Fibroblast of mammary gland (primary cell): ENCODE data around the gene UBE2F.

Source experiments
- DNase-seq: peaks from one replicate; pipeline ENCODE4 v3.0.0-alpha.2; 2010; ENCODE audit warnings: low read depth
- H3K4me3 ChIP-seq: 2 replicates; pipeline ENCODE4 v1.5.1; 2011; ENCODE audit warnings: low read depth, mild to moderate bottlenecking, low read length, moderate library complexity; ENCODE audit not compliant: control insufficient read depth
- TF ChIP-seq, protein P1 (sequence below): conservative IDR thresholded peaks from 2 replicates; pipeline ENCODE4 v1.5.1; 2011; ENCODE audit warnings: low read depth, low read length, inconsistent platforms; ENCODE audit not compliant: control insufficient read depth, insufficient read depth

Gene UBE2F

DNA sequence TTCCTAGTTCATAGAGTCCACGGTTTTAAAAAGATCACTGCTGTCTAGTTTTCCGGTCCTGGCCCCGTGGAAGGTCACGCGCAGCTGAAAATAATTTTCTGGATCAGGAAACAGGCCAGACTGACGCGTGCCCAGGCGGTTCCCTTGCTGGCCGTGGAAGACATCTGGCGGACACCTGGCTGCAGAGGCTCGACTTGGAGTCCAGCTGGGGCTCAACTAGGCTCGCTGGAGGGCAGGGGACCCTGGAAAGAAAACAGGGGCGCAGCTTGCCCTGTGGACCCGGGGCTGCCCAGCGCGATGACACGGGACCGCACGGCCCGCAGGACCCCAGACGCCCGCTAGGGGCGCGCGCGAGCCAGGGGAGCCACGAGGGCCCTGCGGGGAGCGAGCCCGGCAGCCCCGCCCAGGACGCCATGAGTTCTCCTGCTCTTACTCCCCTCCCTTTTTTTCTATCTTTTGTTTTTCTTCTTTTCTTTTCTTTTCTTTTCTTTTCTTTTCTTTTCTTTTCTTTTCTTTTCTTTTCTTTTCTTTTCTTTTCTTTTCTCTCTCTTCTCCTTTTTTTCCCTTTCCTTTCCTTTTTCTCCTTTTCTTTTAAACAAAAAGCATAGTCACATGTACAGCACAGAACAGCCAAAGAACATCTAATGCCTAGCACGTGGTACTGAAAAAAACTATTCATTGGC, 43.2 kb upstream of the UBE2F start:
- DNase-seq, result peak; percentile 71
- peak overlapping the region; percentile 25 for H3K4me3 ChIP-seq
- TF ChIP-seq, protein P1, sequence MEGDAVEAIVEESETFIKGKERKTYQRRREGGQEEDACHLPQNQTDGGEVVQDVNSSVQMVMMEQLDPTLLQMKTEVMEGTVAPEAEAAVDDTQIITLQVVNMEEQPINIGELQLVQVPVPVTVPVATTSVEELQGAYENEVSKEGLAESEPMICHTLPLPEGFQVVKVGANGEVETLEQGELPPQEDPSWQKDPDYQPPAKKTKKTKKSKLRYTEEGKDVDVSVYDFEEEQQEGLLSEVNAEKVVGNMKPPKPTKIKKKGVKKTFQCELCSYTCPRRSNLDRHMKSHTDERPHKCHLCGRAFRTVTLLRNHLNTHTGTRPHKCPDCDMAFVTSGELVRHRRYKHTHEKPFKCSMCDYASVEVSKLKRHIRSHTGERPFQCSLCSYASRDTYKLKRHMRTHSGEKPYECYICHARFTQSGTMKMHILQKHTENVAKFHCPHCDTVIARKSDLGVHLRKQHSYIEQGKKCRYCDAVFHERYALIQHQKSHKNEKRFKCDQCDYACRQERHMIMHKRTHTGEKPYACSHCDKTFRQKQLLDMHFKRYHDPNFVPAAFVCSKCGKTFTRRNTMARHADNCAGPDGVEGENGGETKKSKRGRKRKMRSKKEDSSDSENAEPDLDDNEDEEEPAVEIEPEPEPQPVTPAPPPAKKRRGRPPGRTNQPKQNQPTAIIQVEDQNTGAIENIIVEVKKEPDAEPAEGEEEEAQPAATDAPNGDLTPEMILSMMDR, result peak; percentile 46

- H3K4me3 ChIP-seq, result no peak overlapping the region
- DNase-seq, result no peak
- TF ChIP-seq, protein P1, result no peak
Observed at GRCh38 chr2:237924164-237924534, 42.7 kb upstream of the UBE2F start.

DNA sequence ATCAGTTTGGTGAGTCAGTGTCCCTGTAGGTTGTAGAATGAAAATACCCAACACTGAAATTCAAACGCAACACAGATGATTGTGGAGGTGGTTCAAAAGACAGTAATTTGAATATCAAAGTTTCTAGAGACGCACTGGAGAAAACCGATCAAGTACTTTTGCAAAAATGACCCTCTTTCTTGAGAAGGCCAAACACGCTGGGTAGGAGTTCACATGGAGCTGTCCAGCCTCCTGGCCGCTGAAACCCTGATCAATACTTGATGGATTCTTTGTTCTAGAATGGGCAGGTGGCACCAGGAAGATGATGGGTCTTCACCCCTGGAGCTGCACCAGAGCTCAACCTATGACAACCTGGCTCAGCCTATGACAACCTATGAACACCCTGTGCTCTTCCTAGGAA, 39.7 kb upstream of the UBE2F start:
- H3K4me3 ChIP-seq, result no peak overlapping the region
- DNase-seq, result no peak
- TF ChIP-seq, protein P1, result no peak

DNA sequence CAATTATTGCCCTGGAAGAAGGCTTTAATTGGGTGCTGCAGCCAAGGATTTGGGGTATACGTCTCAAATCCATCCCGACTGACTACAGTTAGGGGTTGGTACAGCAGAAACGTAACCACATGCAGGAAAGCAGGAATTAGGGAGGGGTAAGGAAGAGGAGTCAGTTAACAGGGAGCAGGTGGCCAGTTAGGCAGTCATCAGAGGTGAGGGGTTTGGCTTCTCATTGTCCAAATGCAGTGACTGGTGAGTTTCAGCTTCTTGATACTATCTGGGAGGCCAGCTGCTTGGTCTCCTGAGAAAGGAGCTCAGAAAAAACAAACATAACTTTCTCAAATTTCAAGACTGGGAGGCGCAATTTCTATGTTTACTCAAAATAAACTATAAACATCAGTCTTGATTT, 38.8 kb upstream of the UBE2F start:
- no peak for DNase-seq
- no peak overlapping the region for H3K4me3 ChIP-seq
- TF ChIP-seq, protein P1, result no peak

GRCh38 chr2:237929979-237930378, 36.8 kb upstream of the UBE2F start:
- TF ChIP-seq, protein P1, result no peak
- no peak for DNase-seq
- no peak overlapping the region for H3K4me3 ChIP-seq

GRCh38 chr2:237931205-237931721, 35.6 kb upstream of the UBE2F start:
- TF ChIP-seq, protein P1, result no peak
- DNase-seq, result peak; percentile 49
- no peak overlapping the region for H3K4me3 ChIP-seq

- TF ChIP-seq, protein P1, result no peak
- peak; percentile 72 for DNase-seq
- no peak overlapping the region for H3K4me3 ChIP-seq
Observed at GRCh38 chr2:237932731-237933131, 34.1 kb upstream of the UBE2F start.
